H1 (cell line): ENCODE measurements around the gene AGAP1. TPM values are rescaled to one million over a fixed set of nuclear protein-coding genes. Genes with fewer than 3 reads are reported as not detected.

Experiments
- HDAC2 ChIP-seq, 2 experiments: fragments of 300-600 bp in 1 of 2; sonication (generic) in 1 of 2; IDR thresholded peaks; 2 replicates each; pipeline ENCODE4 v1.6.1; 2011 to 2012; ENCODE audit warnings: low read depth in 2 of 2, low read length in 2 of 2, mild to moderate bottlenecking in 2 of 2, moderate library complexity in 2 of 2, borderline replicate concordance in 1 of 2, inconsistent platforms in 1 of 2
- SIX5 ChIP-seq: IDR thresholded peaks from 2 replicates; pipeline ENCODE4 v1.6.1; 2011; ENCODE audit warnings: mild to moderate bottlenecking, low read depth, low read length
- polyA plus RNA-seq, 7 experiments: library from polyadenylated mRNA; depleted of rRNA in 3 of 7; stranded (reverse) in 5 of 7; unstranded in 2 of 7; fragments of >200 nt in 5 of 7; fragments of 200-250 nt in 2 of 7; gene quantifications; 1 replicate in 5 of 7; 2 replicates in 1 of 7; 4 replicates in 1 of 7; pipeline versions ENCODE4 v1.2.1 to v1.2.3, GENCODE V29; 2011 to 2013; ENCODE audit warnings: missing spikeins in 2 of 7, mixed read lengths in 2 of 7
- total RNA-seq: library from RNA; stranded (reverse); fragmentation: NEBNext Ultra II Directional; extraction: Animal tissue kit (Norgen Biotek cat#: 25700); gene quantifications from 2 replicates; pipeline ENCODE4 v1.2.1, GENCODE V29; 2021

Gene AGAP1
- total and polyA plus RNA-seq, 2 of the 8 experiments (the other 6 are each of a cell fraction or from before 2014, with no cell fraction given) = 18.1 to 39.4 TPM

- TF ChIP-seq SIX5 = no peak
- TF ChIP-seq HDAC2 (IDR thresholded peaks at IDR 0.05; ENCODE audit: borderline replicate concordance in 1 of 2, low read depth in 2 of 2, low read length in 2 of 2) = no peak
Observed at GRCh38 chr2:235770909-235771820, 277.3 kb downstream of the AGAP1 start (continued).
